Activated CD4-positive, alpha-beta T cell treated with anti-CD3 and anti-CD28 coated beads, Interleukin-2, amount 10 ng/mL, durations not matched to agents 24 days and 14 days (primary cell): ENCODE data around the gene KRT7. TPM values are rescaled to one million over a fixed set of nuclear protein-coding genes. Genes with fewer than 3 reads are reported as not detected.

Source experiments
- DNase-seq: peaks from one replicate; pipeline ENCODE4 v3.0.0; 2022
- H3K27ac Mint-ChIP-seq: one replicate; pipeline ENCODE4 v1.8.0; 2022; ENCODE audit warnings: mild to moderate bottlenecking, mixed read lengths
- H3K27me3 Mint-ChIP-seq: one replicate; pipeline ENCODE4 v1.8.0; 2022; ENCODE audit warnings: mixed read lengths
- H3K36me3 Mint-ChIP-seq: one replicate; pipeline ENCODE4 v1.8.0; 2022; ENCODE audit warnings: low read depth, mild to moderate bottlenecking, mixed read lengths
- H3K4me1 Mint-ChIP-seq: one replicate; pipeline ENCODE4 v1.8.0; 2021; ENCODE audit warnings: mixed read lengths
- H3K4me3 Mint-ChIP-seq: one replicate; pipeline ENCODE4 v1.8.0; 2022; ENCODE audit warnings: mild to moderate bottlenecking, moderate library complexity, mixed read lengths
- H3K9me3 Mint-ChIP-seq: one replicate; pipeline ENCODE4 v1.8.0; 2021; ENCODE audit warnings: mixed read lengths
- intact Hi-C: fragments of 100-400 bp; cut with micrococcal nuclease; formaldehyde crosslinking; loops from one replicate; pipeline ENCODE4 v1.15.1; 2023
- total RNA-seq: library from RNA; stranded (reverse); gene quantifications from 2 replicates; pipeline ENCODE4 v1.2.3, GENCODE V29; 2022

The KRT7 gene
- total RNA-seq, 1 donor from 2014 or later, result 12.3 TPM

DNA sequence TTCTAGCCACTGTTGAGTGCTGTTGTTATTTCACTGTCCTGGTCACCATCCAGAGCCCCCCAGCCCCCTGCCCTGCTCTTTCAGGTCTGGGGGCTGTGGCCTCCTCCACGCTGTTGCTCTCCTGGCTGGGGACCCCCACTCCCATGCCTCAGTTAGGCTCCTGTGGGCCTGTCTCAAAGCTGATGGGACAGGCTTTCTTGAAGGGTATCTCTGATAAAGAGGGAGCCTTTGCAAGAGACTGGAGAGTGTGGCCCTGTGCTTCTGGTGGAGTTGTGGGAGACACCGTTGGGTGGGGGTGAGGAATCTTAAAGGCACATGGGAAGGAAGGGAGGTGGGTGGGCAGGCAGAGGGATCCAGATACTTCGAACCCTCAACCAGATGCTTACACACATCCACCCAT lies 29.2 kb downstream of the KRT7 start:
- H3K9me3 Mint-ChIP-seq, result no peaks in the 10 kb centered on the region
- no peak overlapping the region for H3K4me3 Mint-ChIP-seq
- H3K36me3 Mint-ChIP-seq, result peaks cover 6% of the 10 kb centered on the region
- peaks cover 37% of the 10 kb centered on the region for H3K27me3 Mint-ChIP-seq
- peaks cover 17% of the 10 kb centered on the region for H3K4me1 Mint-ChIP-seq
- intact Hi-C loops, result no loop called here
- H3K27ac Mint-ChIP-seq, result no peak overlapping the region
- no peak for DNase-seq

DNA sequence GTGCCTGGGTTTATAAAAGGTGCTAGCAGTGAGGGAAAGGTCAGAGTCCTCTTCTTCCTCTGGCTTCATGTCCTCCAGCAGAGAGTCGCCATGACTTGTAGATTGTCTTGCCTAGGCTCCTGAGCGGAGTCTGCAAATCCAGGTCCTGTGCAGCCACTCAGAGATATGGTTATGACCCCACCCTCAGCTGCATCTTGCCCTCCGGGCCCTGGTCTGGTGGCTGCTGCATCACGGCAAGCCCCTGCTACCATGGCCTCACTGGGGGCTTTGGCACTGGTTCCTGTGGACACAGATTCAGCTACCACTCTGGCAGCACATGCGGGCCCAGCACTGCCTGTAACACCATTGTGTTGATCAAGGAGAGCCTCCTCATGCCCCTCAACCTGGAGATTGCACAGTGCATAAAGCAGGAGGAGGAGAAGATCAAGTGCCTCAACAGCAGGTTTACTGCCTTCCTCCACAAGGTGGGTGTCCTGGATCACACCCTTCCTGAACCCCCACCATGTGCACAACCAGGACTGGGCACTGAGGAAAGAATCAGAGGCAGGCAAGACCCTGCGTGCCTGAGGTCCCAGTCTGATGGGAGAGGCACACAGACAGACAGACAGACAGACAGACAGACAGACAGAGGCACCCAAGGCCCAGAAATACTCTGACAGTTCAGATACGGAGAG lies 30.9 kb downstream of the KRT7 start:
- H3K9me3 Mint-ChIP-seq, result no peaks in the 10 kb centered on the region
- peaks cover 27% of the 10 kb centered on the region for H3K27me3 Mint-ChIP-seq
- no peak overlapping the region for H3K4me3 Mint-ChIP-seq
- intact Hi-C loops, result no loop called here
- peaks cover 14% of the 10 kb centered on the region for H3K4me1 Mint-ChIP-seq
- H3K36me3 Mint-ChIP-seq, result peaks cover 6% of the 10 kb centered on the region
- no peak overlapping the region for H3K27ac Mint-ChIP-seq
- no peak for DNase-seq

GRCh38 chr12:52264435-52264825 lies 31.4 kb downstream of the KRT7 start:
- H3K27ac Mint-ChIP-seq, result no peak overlapping the region
- H3K9me3 Mint-ChIP-seq, result no peaks in the 10 kb centered on the region
- H3K27me3 Mint-ChIP-seq, result peaks cover 23% of the 10 kb centered on the region
- H3K4me1 Mint-ChIP-seq, result peaks cover 10% of the 10 kb centered on the region
- H3K4me3 Mint-ChIP-seq, result no peak overlapping the region
- no peak for DNase-seq
- H3K36me3 Mint-ChIP-seq, result peaks cover 6% of the 10 kb centered on the region
- intact Hi-C loops, result no loop called here

GRCh38 chr12:52266514-52266913 lies 33.5 kb downstream of the KRT7 start:
- no peak overlapping the region for H3K27ac Mint-ChIP-seq
- no peaks in the 10 kb centered on the region for H3K9me3 Mint-ChIP-seq
- H3K36me3 Mint-ChIP-seq, result peaks cover 9% of the 10 kb centered on the region
- intact Hi-C loops, result no loop called here
- H3K4me1 Mint-ChIP-seq, result no peaks in the 10 kb centered on the region
- DNase-seq, result no peak
- H3K27me3 Mint-ChIP-seq, result peaks cover 17% of the 10 kb centered on the region
- H3K4me3 Mint-ChIP-seq, result no peak overlapping the region

DNA sequence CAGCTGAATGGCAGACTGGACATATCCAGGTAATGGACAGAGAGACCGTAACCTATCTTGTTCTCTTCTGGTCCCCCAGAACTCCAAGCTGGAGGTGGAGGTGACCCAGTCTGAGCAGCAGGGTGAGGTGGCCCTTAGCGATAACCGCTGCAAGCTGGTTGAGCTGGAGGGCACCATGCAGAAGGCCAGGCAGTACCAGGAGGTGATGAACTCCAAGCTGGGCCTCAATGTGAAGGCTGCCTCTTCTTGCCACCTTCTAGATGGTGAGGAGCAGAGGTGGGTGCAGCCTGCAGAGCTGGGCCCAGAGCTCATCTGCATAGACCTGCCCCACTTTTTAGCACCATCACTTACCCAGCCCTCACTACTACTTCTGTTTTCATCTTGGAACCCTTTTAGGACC lies 34.2 kb downstream of the KRT7 start:
- Mint-ChIP-seq H3K9me3 (no peaks in the 10 kb centered on the region), H3K36me3 (peaks cover 6% of the 10 kb centered on the region), H3K4me3 (no peak overlapping the region), H3K27ac (no peak overlapping the region), H3K27me3 (peaks cover 18% of the 10 kb centered on the region), H3K4me1 (no peaks in the 10 kb centered on the region)
- DNase-seq, result no peak
- intact Hi-C loops, result no loop called here

DNA sequence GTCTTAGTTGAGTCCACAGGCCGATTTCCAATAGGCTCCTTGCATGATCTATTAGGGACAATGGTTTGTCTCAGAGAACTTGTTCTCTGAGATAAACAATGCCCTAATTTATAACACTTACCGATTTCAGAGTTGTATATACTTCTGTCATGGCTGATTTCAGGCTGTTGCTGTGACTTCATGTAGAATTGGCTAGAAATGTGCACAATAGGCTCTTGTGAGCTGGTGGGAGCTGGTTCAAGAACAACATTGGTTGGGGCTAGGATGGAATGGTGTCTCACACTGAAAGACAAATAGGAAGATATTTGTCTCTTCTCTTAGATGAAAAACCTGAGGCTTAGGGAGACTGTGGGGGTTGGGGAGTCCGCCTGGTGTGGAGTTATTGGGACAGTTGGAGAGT lies 34.7 kb downstream of the KRT7 start:
- intact Hi-C loops, result no loop called here
- no peak for DNase-seq
- Mint-ChIP-seq H3K27me3 (peaks cover 16% of the 10 kb centered on the region), H3K36me3 (peaks cover 6% of the 10 kb centered on the region), H3K27ac (no peak overlapping the region), H3K4me3 (no peak overlapping the region), H3K9me3 (no peaks in the 10 kb centered on the region), H3K4me1 (no peaks in the 10 kb centered on the region)

- peaks cover 6% of the 10 kb centered on the region for H3K36me3 Mint-ChIP-seq
- peaks cover 20% of the 10 kb centered on the region for H3K27me3 Mint-ChIP-seq
- H3K9me3 Mint-ChIP-seq, result no peaks in the 10 kb centered on the region
- H3K4me3 Mint-ChIP-seq, result no peak overlapping the region
- no peak overlapping the region for H3K27ac Mint-ChIP-seq
- intact Hi-C loops, result no loop called here
- DNase-seq, result no peak
- no peaks in the 10 kb centered on the region for H3K4me1 Mint-ChIP-seq
Measured at GRCh38 chr12:52268212-52268611, 35.2 kb downstream of the KRT7 start.

DNA sequence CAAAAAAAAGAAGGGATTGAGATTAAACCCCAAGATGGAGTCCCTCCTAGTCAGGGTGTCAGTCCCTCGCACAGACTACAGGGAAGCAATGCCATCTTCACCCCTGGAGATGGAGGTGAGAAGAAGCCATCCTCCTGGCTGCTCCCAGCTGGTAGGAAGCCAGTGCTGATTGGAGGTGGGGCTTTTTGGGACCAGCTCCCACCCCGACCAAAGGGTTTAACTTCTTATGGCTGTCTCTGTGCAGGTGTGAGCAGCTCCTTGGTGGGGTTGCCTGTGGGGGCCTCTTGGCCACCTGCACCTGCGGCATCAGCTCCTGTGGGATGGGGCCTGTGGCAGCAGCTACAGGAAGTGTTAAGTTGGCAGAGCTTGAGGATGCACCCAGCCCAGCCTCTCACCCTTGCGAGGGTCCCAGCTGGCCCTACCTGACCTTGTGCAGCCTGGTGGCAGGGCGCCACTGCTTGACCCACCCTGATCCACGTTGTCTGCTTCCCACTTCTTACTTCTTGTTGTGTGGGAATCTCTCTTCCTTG lies 37.6 kb downstream of the KRT7 start:
- Mint-ChIP-seq H3K27me3 (peaks cover 35% of the 10 kb centered on the region), H3K9me3 (no peaks in the 10 kb centered on the region), H3K27ac (no peak overlapping the region), H3K36me3 (peaks cover 6% of the 10 kb centered on the region), H3K4me3 (no peak overlapping the region), H3K4me1 (no peaks in the 10 kb centered on the region)
- intact Hi-C loops, result no loop called here
- no peak for DNase-seq

DNA sequence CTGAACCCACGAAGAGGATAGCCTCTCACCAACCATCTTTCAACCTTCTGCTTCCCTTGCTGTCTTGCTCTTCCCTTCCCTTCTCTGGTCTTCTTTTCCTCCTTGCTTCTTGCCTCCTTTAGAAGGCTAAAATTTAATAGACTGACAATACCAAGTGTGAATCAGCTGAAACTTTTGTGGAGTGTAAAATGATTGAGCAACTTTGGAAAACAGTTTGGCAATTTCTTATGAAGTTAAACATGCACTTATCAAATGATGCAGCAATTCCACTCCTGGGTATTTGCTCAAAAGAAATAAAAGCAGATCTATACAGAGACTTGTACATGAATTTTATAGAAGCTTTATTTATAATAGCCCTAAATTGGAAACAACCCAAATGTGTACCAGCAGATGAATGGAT lies 38.1 kb downstream of the KRT7 start:
- DNase-seq, result no peak
- Mint-ChIP-seq H3K9me3 (no peaks in the 10 kb centered on the region), H3K27ac (peak overlapping the region; percentile 40), H3K4me3 (no peak overlapping the region), H3K4me1 (no peaks in the 10 kb centered on the region), H3K27me3 (peaks cover 35% of the 10 kb centered on the region), H3K36me3 (peaks cover 6% of the 10 kb centered on the region)
- intact Hi-C loops, result no loop called here

GRCh38 chr12:52274521-52275120 lies 41.6 kb downstream of the KRT7 start, which contains the start of gene KRT86:
TSS of gene KRT86 (plus strand) at chr12:52274645. CDS start at chr12:52301917, 27,272 bp downstream.
- peaks cover 10% of the 10 kb centered on the region for H3K4me1 Mint-ChIP-seq
- no peaks in the 10 kb centered on the region for H3K9me3 Mint-ChIP-seq
- DNase-seq, result no peak
- H3K4me3 Mint-ChIP-seq, result no peak within 1 kb of the TSS
- intact Hi-C loops, result no loop called here
- peaks cover 3% of the 10 kb centered on the region for H3K36me3 Mint-ChIP-seq
- peaks cover 44% of the 10 kb centered on the region for H3K27me3 Mint-ChIP-seq
- no peak within 1 kb of the TSS for H3K27ac Mint-ChIP-seq

DNA sequence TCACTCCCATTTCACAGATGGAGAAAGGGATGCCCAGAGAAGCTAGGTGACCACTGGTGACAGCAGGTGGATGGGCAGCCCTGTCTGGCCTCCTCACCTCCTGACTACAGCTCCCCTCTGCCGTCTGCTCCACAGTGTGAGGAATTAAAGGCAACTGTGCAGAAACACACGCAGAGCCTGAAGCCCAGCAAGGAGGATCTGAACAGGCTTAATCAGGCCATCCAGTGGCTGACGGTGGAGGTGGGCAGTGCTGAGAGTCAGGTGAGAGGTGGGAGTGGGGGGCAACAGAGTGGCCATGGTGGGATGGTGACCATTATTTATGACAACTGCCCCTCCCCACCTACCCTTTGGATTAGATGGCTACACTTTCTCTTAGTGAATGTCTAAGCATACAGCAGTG lies 42.6 kb downstream of the KRT7 start:
- peaks cover 10% of the 10 kb centered on the region for H3K4me1 Mint-ChIP-seq
- H3K9me3 Mint-ChIP-seq, result no peaks in the 10 kb centered on the region
- intact Hi-C loops, result no loop called here
- H3K27ac Mint-ChIP-seq, result no peak overlapping the region
- H3K4me3 Mint-ChIP-seq, result no peak overlapping the region
- DNase-seq, result no peak
- H3K36me3 Mint-ChIP-seq, result peaks cover 2% of the 10 kb centered on the region
- peaks cover 44% of the 10 kb centered on the region for H3K27me3 Mint-ChIP-seq

DNA sequence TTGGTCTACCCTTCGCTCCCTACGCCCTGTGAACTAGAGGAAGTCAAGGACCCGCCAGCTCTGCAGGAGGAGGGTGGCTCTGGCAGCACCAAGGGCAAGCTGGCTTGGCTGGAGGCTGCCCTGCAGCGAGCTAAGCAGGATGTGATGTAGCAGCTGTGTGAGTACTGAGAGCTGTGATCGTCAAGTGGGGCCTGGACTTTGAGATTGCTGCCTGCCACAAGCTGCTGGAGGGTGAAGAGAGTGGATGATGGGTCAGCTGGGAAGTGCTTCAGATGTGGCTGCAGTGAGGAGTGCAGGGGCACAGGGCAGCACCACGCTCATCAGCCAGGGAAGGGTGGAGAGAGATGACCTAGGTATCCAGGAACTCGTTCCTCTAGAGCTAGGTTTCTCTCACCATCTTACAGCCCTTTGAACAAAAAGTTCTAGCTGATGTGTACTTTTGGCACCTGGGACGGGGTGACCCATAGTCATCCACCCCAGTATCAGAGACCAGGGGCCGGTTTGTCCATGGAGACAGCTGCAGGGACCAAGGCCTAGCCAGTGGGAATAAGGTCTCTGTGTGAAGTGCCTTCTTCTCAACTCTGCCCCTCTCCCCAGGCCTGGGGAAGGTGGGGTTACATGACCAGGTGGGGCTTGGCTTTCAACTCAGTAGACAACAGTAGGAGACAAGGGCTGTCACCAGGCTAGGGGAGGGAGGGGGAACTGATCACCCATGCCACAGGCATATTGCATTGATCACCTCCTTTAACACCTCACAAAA lies 44.6 kb downstream of the KRT7 start:
- H3K9me3 Mint-ChIP-seq, result no peaks in the 10 kb centered on the region
- no peak overlapping the region for H3K27ac Mint-ChIP-seq
- no peak overlapping the region for H3K4me3 Mint-ChIP-seq
- no peak for DNase-seq
- no peaks in the 10 kb centered on the region for H3K36me3 Mint-ChIP-seq
- intact Hi-C loops, result loop anchor here (2.0 kb wide), 1 partner anchor 55 kb away; no protein-coding TSS in a partner anchor
- H3K4me1 Mint-ChIP-seq, result peaks cover 10% of the 10 kb centered on the region
- peaks cover 37% of the 10 kb centered on the region for H3K27me3 Mint-ChIP-seq

GRCh38 chr12:52278575-52279421 lies 45.8 kb downstream of the KRT7 start:
- H3K27ac Mint-ChIP-seq, result no peak overlapping the region
- no peaks in the 10 kb centered on the region for H3K36me3 Mint-ChIP-seq
- H3K4me1 Mint-ChIP-seq, result peaks cover 10% of the 10 kb centered on the region
- peak; percentile 95 for DNase-seq
- peaks cover 31% of the 10 kb centered on the region for H3K27me3 Mint-ChIP-seq
- intact Hi-C loops, result loop anchor here (2.0 kb wide), 1 partner anchor 56 kb away; no protein-coding TSS in a partner anchor
- H3K4me3 Mint-ChIP-seq, result peak overlapping the region; percentile 33
- H3K9me3 Mint-ChIP-seq, result no peaks in the 10 kb centered on the region
